Measurements from ENCODE around the gene APBA2. TPM values are rescaled to one million over a fixed set of nuclear protein-coding genes. Genes with fewer than 3 reads are reported as not detected.
"Not testable (repeated sequence)": the region's sequence is repeated elsewhere in the genome, so short reads cannot be mapped to it uniquely, and the experiment has no call there.

The APBA2 gene
- polyA plus RNA-seq, 3 donors, result 13.1 to 16.6 (median 15.2) TPM

DNA sequence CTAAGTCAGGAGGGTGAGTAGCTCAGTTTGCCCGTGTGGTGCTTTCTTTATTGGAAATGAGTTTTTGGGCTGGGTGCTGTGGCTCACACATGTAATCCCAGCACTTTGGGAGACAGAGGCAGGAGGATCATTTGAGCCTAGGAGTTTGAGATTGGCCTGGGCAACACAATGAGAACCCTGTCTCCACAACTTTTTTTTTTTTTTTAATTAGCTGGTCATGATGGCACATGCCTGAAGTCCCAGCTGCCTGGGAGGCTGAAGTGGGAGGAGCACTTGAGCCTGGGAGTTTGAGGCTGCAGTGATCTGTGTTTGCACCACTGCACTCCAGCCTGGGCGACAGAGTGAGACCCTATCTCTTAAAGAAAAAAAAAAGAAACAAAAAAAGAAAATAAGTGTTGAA, 208.9 kb downstream of the APBA2 start:
- no peak for DNase-seq (ENCODE audit: extremely low read depth in 1 of 11, low read depth in 9 of 11, low spot score in 4 of 11)

DNA sequence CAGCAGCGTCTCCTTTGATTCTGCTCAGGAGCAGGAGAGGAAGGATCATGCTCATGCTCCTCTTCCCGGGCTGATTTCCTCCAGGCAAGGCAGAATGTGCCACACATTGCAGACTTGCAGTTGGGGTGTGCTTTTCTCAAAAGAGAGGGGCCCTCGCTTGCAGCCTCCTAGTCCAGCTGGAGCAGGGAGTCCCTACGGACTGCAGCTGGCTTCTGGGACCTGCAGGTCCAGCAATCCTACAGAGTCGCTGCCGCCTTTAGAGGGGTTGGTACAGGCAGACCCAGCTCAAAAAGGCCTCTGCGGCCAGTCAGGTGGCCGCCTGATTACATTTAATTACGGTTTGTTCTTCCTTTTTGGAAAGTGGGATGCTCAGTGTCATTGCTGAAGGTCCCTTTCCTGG, 210.0 kb downstream of the APBA2 start:
- no peak for DNase-seq (ENCODE audit: extremely low read depth in 1 of 11, low read depth in 9 of 11, low spot score in 4 of 11)

DNA sequence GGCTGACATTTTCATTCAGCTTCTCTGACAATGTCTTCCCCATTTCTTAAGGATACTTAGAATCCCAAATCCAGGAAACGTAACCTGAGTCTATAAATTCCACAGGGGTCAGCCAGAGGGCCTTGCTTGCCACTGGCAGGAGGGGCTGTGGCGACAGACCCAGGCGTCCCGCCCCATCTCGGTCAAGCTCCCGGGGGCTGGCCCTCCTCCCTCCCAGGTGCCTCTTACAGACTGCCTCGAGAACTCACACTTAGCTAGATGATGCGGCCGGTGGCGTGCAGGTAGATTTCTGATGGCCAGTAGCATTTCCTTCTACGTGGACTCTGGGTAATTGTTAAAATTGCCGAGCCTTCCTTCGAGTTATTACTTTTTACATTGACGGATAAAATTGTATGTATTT, 211.4 kb downstream of the APBA2 start:
- no peak for DNase-seq (ENCODE audit: extremely low read depth in 1 of 11, low read depth in 9 of 11, low spot score in 4 of 11)

DNA sequence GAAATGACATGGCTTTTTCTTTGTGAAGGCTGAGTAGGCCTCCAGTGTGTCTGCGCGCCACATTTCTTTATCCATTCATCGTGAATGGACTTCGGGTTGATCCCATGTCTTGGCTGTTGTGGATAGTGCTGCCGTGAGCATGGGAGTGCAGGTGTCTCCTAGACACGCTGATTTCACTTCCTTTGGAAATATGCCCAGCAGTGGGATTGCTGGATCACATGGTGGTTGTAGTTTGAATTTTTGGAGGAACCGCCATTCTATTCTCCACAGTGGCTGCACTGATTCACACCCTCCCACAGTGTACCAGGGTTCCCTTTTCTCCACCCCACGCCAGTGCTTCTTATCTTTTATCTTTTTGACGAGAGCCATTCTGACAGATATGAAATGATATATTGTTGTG, 212.2 kb downstream of the APBA2 start:
- DNase-seq (ENCODE audit: extremely low read depth in 1 of 11, low read depth in 9 of 11, low spot score in 4 of 11), result no peak

DNA sequence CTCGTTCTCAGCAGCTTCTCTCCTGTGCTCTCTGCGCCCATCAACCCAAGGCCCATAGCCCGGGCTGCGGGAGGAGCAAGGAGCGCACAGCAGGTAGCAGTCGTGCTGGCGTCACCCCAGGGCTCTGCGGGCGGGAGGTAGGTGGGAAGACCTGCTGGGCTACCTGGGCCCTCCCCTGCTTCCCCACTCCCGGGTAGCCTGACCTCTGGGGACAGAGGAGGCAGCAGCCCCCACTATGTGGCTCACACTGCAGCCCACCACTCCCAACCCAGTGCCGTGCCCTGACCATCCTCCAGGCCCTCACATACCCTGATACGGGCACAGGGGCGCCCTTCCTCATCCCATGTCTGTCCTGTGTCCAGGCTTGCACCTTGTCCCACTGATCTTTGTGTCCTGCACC, 212.9 kb downstream of the APBA2 start:
- DNase-seq (ENCODE audit: extremely low read depth in 1 of 11, low read depth in 9 of 11, low spot score in 4 of 11), result no peak

DNA sequence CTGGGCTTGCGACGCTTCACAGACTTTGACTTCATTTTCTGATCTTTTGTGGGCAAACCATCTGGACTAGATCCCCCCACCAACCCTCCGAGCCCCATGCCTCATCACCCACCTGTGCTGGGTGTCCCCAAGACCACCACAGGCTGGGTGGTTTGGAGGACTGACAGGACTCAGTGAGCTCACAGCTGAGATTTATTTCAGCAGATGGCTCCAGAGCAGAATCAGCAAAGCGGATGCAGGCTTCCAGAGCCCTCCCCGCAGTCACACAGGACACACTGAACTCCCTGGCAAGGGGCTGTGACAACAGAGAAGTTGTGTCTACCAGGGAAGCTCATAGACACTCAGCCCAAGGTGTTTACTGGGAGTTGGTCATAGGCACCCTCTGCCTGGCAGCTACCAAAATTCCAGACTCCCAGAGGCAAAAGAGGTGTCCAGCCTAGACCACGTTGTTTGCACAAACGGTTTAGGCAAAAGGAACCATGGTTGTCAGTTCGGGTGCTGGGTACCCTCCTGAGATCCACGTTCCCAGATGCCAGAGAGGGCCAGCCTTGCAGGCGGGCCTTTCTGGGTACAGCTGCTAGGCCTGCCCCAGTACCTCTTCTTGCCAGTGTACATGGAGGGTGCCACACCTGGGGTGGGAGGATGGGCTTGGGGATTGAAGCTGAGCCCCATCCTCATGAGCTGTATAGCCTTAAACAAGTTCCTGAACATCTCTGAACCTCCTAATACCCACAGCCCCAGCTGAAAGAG, 213.5 kb downstream of the APBA2 start:
- DNase-seq (ENCODE audit: extremely low read depth in 1 of 11, low read depth in 9 of 11, low spot score in 4 of 11), result no peak

DNA sequence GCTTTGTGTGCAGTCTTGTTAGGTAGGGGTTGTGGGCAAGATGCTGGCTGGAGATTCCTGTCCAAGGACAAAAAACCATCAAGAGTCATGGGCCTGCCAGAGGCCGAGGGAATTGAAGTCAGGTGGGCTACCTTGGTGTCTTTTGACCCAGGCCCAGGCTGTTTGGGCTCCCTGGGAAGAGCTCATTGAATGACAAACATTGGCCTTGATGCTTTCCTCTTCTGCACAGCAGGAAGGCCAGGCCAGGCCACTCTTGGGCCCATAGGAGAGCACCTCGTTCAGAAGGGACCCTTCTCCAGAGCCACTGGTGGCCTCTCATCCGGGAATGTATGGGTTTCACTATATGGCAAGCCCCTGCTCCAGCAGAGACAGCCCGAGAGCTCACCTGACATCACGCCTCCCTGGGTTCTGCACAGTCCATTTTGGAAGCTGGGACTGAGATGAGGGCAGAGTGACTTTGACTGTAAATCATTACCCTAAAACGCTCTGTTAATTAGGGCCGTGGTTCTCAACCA, 214.8 kb downstream of the APBA2 start:
- DNase-seq (ENCODE audit: extremely low read depth in 1 of 11, low read depth in 9 of 11, low spot score in 4 of 11), result no peak

DNA sequence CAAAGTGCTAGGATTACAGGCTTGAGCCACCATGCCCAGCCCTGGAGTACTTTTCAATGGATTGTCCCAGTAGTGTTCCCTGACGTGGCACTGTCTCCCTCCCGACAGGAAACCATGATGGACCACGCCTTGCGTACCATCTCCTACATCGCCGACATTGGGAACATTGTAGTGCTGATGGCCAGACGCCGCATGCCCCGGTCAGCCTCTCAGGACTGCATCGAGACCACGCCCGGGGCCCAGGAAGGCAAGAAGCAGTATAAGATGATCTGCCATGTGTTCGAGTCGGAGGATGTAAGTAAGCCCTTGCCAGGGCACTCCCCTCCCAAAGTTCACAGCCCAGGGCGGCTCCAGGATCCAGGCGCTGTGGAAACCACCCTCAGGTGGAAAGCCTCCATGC, 215.7 kb downstream of the APBA2 start:
- DNase-seq (ENCODE audit: extremely low read depth in 1 of 11, low read depth in 9 of 11, low spot score in 4 of 11), result no peak

DNA sequence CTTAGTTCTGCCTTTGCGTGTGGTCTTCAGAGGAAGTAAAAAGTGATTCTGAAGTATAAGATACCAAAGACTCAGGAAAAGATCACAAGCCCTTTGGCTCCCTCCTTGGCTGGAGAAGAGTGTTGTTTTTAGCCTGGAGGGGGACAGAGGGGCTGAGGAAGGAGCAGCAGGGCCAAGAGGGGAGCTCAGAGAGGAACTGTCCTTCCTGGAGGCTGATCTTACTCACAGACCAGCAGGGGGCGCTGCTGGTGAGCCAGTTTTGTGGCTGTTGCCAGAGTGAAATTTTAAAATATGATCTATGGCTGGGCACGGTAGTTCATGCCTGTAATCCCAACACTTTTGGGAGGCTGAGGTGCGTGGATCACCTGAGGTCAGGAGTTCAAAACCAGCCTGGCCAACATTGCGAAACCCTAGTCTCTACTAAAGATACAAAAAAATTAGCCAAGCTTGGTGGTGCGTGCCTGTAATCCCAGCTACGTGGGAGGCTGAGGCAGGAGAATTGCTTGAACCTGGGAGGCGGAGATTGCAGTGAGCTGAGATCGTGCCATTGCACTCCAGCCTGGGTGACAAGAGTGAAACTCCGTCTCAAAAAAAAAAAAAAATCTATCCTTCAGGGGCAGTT, 216.5 kb downstream of the APBA2 start:
- not testable (repeated sequence) for DNase-seq (ENCODE audit: extremely low read depth in 1 of 11, low read depth in 9 of 11, low spot score in 4 of 11)

DNA sequence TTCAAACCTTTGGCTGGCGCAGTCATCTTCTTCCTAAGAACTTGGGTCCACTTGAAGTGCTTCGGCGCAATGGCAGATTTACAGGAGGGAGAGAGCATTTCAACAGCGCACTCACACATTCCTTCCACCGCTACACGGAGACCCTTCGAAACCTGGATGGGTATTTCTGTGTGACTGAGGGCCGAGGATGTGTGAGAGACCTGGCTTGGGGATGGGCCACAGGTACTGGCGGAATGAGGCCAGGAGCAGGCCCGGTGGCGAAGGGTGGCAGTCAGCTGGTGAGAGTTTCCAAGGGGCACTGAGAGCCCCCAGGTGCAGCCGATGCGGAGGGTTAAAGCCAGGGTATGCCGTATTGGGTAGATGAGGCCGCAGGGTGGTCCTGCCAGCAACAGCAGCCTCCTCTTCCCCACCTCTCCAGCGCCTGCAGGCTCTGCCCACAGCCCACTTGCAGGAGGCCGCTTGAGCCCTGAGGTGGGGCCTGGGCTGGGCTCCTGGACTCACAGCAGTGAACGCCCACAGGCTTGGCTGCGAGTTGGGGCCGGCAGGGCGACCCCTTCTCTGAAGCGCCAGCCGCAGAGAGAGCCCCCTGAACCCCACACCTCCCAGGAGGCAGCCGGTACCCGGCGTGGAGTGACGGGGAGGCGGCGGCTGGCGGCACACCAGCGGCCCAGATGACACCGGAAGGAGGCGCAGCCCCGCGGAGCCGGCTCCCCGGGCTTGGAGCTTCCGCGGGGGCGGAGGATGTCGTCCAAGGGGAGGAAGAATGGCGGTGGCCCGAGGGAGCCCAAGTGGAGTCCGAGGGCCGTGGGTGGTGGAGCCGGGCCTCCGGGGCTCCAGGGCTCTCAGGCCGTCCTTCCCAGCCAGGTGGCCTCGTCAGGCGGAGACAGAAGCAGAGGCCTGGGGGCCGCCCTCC, 217.4 kb downstream of the APBA2 start:
- DNase-seq (ENCODE audit: extremely low read depth in 1 of 11, low read depth in 9 of 11, low spot score in 4 of 11), result peak in 1 of 11 donors; percentile 35

DNA sequence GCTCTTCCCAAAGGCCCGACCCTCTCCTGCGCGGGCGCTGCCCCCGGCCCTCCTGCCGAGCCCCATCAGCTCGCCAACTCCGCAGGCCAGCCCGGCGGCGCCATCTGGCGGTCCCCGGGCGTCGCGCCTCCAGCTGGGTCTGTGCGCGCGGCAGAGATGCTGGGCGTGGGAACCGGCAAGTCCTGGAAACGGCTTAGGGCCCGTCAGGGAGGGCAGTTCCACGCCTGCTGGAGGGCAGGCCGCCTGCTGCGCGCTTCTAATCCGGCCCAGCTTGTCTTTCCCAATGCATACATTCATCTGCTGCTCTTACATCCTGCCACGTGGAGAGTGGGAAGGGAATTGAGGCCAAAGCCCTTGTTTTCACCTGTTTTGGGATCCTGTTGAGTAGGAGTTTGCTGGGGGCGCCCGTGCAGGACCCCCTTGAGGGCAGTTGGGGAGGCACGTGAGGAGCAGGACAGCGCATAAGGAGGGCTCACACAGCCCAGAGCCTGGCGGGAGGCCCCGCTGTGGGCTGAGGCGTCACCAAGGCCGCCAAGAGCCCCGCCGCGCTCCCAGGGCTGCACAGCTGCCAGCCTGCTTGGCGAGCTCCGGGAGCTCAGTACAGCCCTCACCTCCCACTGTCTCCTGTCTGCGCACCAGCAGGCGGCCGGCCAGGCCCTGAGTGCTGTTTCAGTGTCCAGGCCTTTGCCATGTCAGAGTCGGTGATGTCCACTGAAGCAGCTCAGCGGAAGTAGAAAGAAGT, 218.2 kb downstream of the APBA2 start:
- peak in 10 of 11 donors; percentile 62 to 82 (median 78) for DNase-seq (ENCODE audit: extremely low read depth in 1 of 11, low read depth in 9 of 11, low spot score in 4 of 11)

DNA sequence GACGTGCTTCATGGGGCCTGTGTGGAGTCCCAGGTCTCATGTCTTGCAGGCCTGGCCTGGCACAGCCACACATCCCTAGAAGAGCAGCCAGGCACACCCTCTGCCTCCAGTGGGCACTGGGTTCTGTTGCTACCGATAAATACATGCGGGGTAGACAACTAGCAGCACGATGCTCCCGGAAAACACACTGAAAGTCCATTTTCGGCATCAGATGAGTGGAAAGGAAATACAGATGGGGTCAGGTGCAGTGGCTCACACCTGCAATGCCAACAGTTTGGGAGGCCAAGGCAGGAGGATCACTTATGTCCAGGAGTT, 218.7 kb downstream of the APBA2 start:
- DNase-seq (ENCODE audit: extremely low read depth in 1 of 11, low read depth in 9 of 11, low spot score in 4 of 11), result no peak

DNA sequence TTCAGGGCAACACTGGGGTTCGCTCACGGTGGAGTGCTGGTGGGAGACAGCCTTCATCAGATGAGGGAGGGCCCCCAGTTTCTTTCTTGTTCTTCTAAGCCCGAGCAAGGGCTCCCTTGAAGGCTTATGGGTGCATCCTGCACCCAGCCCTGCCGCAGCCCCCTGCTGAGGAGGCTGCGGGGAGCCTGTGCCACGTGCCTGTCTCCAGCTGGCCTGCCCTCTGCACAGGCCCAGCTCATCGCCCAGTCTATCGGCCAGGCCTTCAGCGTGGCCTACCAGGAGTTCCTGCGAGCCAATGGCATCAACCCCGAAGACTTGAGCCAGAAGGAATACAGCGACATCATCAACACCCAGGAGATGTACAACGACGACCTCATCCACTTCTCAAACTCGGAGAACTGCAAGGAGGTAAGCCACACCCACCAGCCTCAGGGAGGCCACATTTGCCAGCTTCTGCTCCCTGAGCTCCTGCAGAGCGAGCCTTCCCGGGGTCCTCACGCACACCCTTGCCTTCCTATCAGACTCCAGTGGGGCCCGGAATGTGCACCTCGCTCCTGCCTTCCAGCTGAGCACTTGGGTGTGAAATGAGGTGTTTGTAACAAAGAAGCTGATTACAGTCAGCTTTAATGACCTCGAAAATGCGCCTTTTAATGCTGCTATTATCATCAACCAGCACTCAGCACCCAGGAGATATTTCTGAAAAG, 219.5 kb downstream of the APBA2 start:
- DNase-seq (ENCODE audit: extremely low read depth in 1 of 11, low read depth in 9 of 11, low spot score in 4 of 11), result no peak

DNA sequence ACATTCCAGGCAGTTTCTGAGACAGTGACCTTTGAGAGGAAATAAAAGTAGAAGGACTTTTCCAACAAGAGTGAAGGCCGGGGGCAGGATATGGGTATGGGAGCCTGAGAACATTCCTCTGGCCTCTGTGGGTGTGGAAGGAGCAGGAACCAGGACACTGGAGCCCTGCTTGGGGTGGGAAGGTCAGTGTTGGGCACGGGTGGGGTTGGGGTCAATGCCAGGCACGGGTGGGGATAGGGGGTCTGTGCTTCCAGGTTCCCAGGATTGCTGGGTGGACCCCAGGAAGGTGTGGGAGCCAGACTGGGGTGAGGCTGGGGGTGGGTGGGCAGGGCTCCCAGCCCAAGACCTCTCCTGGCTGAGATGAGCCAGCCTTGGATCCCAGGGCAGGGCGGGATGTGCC, 220.3 kb downstream of the APBA2 start:
- no peak for DNase-seq (ENCODE audit: extremely low read depth in 1 of 11, low read depth in 9 of 11, low spot score in 4 of 11)

DNA sequence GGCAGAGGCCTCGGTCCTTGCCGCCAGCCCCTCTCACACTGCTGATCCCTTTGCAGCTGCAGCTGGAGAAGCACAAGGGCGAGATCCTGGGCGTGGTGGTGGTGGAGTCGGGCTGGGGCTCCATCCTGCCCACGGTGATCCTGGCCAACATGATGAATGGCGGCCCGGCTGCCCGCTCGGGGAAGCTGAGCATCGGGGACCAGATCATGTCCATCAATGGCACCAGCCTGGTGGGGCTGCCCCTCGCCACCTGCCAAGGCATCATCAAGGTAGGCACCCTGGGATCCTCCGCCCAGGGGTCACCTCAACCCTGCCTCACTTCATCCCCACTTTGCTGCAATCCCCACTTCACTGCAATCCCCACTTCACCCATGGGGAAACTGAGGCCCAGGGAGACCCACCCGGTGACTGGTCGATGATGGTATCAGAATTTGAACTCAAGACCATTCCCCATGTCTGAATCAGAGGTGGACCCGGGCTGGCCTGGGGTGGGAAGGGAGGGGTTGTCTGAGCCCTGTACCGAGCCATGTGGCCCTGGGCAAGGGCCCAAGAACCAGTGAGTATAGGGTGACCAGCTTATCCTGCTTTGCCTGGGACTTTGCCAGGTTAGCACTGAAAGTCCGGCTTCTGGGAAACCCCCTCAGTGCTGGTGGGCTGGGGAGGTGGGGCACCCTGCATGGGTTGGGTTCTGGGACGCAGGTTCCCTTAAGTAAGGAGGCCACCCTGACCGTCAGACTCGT, 220.9 kb downstream of the APBA2 start:
- no peak for DNase-seq (ENCODE audit: extremely low read depth in 1 of 11, low read depth in 9 of 11, low spot score in 4 of 11)

DNA sequence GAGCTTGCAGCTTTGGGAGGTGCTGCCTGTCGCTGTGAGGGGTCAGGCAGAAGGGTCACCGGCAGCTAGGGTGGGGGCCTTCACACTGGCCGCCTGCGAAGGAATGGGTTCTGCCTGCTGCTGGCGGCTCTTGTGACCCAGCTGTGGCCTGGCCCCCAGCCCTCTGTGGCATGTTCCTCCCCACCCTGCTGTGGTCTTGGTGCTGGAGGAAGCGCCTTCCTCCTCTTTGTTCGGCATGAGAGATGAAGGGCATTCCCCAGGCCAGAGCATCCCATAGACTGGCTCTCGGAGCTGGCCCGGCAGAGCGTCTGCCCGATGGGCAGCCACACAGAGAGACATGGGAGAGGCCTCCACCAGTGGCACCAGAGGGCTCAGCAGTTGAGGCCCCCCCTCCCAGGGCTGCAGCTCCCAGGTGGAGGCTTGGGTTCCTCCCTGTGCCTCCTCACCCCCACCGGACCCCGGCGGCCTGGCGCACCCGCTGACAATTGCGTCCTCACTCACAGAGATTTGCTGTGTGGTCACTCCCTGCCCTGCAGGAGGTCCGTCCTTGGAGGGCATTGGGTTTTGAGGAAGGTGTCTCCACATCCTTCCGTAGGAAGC, 221.6 kb downstream of the APBA2 start:
- no peak for DNase-seq (ENCODE audit: extremely low read depth in 1 of 11, low read depth in 9 of 11, low spot score in 4 of 11)

DNA sequence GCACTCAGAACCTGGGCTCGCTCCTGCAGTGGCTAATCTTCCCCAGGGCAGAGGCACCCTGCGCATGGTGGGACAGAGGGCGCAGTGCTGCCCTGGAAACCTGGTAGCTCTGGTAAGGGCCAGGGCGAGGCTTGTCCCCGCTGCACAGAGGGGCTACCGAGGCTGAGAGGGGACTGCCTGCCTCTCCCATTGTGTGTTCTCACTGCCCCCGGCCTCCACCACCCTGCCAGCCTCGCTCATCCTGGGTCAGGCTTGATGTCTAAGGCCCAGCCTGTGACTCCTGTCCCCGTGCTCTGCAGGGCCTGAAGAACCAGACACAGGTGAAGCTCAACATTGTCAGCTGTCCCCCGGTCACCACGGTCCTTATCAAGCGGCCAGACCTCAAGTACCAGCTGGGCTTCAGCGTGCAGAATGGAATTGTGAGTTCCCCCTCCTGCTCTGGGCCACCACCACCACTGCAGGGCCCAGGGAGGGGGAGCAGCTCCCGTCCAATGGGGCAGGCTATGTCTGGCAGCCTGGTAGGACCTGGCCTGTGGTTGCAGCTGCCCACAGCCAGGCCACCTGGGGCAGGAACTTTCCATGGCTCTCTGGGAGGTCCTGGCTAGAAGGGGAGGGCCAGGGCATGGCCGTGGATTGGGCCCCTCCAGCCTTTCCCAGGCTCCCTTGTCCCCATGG, 222.3 kb downstream of the APBA2 start:
- no peak for DNase-seq (ENCODE audit: extremely low read depth in 1 of 11, low read depth in 9 of 11, low spot score in 4 of 11)

Measured in renal cortex interstitium (tissue), 11 donors.